BE2C (cell line): ENCODE results near the gene ZDHHC19.

Source experiments
- DNase-seq: peaks from one replicate; pipeline ENCODE4 v3.0.0-alpha.2; 2020
- H3K27me3 ChIP-seq: fragments of 250-450 bp; sonication (Bioruptor Pico); 2 replicates; pipeline ENCODE4 v1.5.1; 2020; ENCODE audit warnings: mild to moderate bottlenecking
- H3K36me3 ChIP-seq: fragments of 250-450 bp; sonication (Bioruptor Pico); 2 replicates; pipeline ENCODE4 v1.5.1; 2020; ENCODE audit warnings: mild to moderate bottlenecking
- H3K4me1 ChIP-seq: fragments of 250-450 bp; sonication (Bioruptor Pico); 2 replicates; pipeline ENCODE4 v1.5.1; 2020
- H3K4me3 ChIP-seq: 2 replicates; pipeline ENCODE4 v1.5.1; 2011; ENCODE audit warnings: low read depth, low read length
- H3K9me3 ChIP-seq: fragments of 250-450 bp; sonication (Bioruptor Pico); 2 replicates; pipeline ENCODE4 v1.5.1; 2020
- TF ChIP-seq, protein P1 (sequence below): IDR thresholded peaks from 2 replicates; pipeline ENCODE4 v1.5.1; 2012; ENCODE audit warnings: mild to moderate bottlenecking, low read depth, low read length

The ZDHHC19 gene

DNA sequence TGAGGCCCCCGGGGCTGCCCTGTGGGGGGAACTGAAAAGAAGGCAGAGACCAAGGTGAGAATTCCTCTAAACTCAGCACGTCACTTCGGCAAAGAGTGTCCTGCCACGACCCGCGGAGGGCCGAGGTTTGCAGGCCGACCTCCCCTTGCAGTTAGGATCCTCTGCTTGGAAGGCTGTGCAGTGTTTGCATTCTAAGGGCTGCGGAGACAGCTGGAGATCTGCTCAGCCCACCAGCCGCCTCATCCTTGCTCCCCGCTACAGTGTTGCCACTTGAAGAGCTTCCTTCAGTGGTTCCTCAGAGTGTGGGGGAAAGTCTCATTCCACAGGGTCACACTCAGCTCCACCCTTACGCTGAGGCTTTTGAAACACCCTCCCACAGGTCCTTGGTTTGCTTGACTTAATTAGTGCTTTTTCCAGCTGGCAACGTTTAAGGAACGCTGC, 15.9 kb upstream of the ZDHHC19 start:
- Histone ChIP-seq H3K36me3 (no peaks in the 10 kb centered on the region), H3K27me3 (no peaks in the 10 kb centered on the region), H3K9me3 (no peaks in the 10 kb centered on the region), H3K4me3 (no peak overlapping the region), H3K4me1 (no peaks in the 10 kb centered on the region)
- TF ChIP-seq, protein P1, sequence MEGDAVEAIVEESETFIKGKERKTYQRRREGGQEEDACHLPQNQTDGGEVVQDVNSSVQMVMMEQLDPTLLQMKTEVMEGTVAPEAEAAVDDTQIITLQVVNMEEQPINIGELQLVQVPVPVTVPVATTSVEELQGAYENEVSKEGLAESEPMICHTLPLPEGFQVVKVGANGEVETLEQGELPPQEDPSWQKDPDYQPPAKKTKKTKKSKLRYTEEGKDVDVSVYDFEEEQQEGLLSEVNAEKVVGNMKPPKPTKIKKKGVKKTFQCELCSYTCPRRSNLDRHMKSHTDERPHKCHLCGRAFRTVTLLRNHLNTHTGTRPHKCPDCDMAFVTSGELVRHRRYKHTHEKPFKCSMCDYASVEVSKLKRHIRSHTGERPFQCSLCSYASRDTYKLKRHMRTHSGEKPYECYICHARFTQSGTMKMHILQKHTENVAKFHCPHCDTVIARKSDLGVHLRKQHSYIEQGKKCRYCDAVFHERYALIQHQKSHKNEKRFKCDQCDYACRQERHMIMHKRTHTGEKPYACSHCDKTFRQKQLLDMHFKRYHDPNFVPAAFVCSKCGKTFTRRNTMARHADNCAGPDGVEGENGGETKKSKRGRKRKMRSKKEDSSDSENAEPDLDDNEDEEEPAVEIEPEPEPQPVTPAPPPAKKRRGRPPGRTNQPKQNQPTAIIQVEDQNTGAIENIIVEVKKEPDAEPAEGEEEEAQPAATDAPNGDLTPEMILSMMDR, result no peak
- DNase-seq, result no peak

DNA sequence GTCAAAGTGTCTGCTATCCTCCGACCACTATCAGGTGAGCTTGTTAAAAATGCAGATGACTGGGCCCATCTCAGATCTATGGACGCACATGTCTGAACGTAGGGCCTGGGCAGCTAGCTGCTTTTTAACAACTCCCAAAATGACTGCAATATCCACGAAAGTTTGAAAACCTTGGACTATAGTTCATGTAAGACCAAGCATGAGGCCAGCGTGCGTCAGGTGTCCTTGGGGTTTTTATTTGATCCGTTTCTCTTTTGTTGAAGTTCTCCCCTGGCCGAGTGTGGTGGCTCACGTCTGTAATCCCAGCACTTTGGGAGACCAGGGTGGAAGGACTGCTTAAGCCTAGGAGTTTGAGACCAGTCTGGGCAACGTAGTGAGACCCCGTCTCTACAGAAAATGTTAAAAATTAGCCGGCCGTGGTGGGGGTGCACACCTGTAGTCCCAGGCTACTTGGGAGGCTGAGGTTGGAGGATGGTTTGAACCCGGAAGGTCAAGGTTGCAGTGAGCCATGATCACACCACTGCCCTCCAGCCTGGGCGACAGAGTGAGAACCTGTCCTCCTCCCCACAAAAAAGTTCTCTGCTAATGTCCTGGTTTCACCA, 14.7 kb upstream of the ZDHHC19 start:
- Histone ChIP-seq H3K9me3 (no peaks in the 10 kb centered on the region), H3K4me3 (no peak overlapping the region), H3K27me3 (no peaks in the 10 kb centered on the region), H3K36me3 (no peaks in the 10 kb centered on the region), H3K4me1 (no peaks in the 10 kb centered on the region)
- TF ChIP-seq, protein P1, result no peak
- DNase-seq, result no peak

DNA sequence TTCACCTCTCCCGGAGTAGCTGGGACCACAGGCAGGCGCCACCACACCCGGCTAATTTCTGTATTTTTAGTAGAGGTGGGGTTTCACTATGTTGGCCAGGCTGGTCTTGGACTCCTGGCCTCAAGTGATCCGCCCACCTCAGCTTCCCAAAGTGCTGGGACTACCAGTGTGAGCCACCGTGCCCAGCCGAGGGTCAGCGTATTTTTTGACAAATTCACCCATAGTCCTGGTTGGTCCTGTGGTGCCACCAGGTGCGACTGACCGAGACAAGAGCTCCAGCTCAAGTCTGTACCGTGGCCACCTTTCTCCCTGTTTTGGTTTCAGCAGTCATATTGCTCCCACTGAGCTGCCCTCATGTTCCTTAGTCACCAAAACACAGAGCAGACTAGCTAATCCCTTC, 13.9 kb upstream of the ZDHHC19 start:
- Histone ChIP-seq H3K4me1 (no peaks in the 10 kb centered on the region), H3K36me3 (no peaks in the 10 kb centered on the region)
- no peak for DNase-seq

DNA sequence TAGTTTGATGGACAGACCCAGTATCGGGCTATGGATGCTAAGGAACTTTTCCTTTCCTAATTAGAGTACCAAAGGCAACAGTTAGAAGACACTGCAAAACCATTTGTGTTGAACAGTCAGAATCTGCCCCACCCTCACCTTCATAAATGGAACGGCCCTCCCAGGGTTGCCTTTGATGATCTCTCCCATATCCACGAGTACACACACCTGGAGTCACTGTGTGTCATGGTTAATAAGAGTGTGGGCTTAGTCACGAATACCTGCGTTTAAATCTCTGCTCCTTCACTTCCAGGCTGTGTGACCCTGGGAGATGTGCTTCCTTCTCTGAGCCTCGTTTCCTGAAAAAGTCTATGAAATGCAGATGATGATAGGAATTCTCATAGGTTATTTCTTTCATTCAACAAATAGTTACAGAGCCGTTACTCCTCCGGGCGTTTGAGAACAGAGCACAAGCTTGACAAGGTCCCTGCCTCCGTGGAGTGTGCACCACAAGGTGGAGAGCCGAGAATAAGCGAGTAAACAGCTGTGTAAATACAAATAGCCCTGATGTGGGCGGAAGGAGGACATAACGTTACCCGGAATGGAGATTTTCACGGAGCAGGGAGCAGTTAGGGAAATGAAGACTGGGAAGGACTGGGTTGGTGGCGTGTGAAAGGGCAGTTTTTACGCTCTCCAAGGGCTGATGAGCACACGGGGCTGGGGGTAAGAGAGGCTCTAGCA, 11.8 kb upstream of the ZDHHC19 start:
- no peaks in the 10 kb centered on the region for H3K9me3 ChIP-seq
- H3K27me3 ChIP-seq, result no peaks in the 10 kb centered on the region
- DNase-seq, result no peak
- no peaks in the 10 kb centered on the region for H3K36me3 ChIP-seq
- TF ChIP-seq, protein P1, result no peak
- H3K4me1 ChIP-seq, result no peaks in the 10 kb centered on the region
- H3K4me3 ChIP-seq, result no peak overlapping the region

More for the DNA sequence above, 13.9 kb upstream of the ZDHHC19 start:
- Histone ChIP-seq H3K9me3 (no peaks in the 10 kb centered on the region), H3K4me3 (no peak overlapping the region), H3K27me3 (no peaks in the 10 kb centered on the region)
- TF ChIP-seq, protein P1, result no peak

DNA sequence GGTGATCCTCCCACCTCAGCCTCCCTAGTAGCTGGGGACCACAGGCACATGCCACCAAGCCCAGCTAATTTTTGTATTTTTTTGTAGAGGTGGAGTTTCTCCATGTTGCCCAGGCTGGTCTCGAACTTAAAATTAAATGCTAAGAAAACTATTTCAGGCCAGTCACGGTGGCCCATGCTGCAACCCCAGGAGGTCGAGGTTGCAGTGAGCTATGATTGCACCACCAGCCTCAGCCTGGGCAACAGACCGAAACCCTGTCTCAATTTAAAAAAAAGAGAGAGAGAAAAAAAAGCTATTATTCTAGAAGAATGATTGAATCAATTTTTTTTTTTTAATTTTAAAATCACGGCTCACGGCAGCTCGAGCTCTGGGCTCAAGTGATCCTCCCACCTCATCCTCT, 9.8 kb upstream of the ZDHHC19 start:
- DNase-seq, result no peak
- TF ChIP-seq, protein P1, result no peak
- no peaks in the 10 kb centered on the region for H3K4me1 ChIP-seq
- no peak overlapping the region for H3K4me3 ChIP-seq
- no peaks in the 10 kb centered on the region for H3K9me3 ChIP-seq
- no peaks in the 10 kb centered on the region for H3K36me3 ChIP-seq
- H3K27me3 ChIP-seq, result no peaks in the 10 kb centered on the region

DNA sequence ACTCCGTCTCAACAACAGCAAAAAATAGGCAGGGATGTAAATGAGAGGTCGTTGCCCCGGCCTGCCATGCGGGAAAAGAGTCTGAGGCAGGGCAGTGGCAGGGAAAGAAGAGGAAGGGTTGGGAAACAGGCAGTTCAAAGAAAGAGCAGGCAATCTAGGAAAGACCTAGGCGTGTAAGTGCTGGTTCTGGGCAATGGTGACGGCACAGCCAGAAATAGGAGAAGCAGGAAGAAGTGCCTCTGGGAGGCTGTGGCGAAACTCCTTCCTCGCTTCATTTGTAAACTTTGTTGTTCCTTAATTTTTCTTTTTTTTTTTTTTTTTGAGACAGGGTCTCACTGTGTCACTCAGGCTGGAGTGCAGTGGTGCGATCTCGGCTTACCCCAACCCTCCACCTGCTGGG, 9.4 kb upstream of the ZDHHC19 start:
- H3K27me3 ChIP-seq, result no peaks in the 10 kb centered on the region
- DNase-seq, result no peak
- no peaks in the 10 kb centered on the region for H3K9me3 ChIP-seq
- no peaks in the 10 kb centered on the region for H3K4me1 ChIP-seq
- H3K4me3 ChIP-seq, result no peak overlapping the region
- H3K36me3 ChIP-seq, result no peaks in the 10 kb centered on the region
- TF ChIP-seq, protein P1, result no peak
